Thoracic aorta (tissue), 2 donors: ENCODE results near the gene CNTNAP1. TPM values are rescaled to one million over a fixed set of nuclear protein-coding genes. Genes with fewer than 3 reads are reported as not detected.

ENCODE experiments used
- ATAC-seq: fragments of 150-250 bp; one replicate; pipeline ENCODE4 v1.8.0; 2017; ENCODE audit warnings: low read depth; ENCODE audit not compliant: insufficient number of reproducible peaks, low FRiP score
- DNase-seq: peaks from one replicate; pipeline ENCODE4 v3.0.0-alpha.2; 2020; ENCODE audit warnings: low spot score
- H3K27ac ChIP-seq, 2 donors: fragments of 200-600 bp; sonication (generic); 1 replicate in 1 of 2; 2 replicates in 1 of 2; pipeline ENCODE4 v1.5.1; 2016; ENCODE audit warnings: mild to moderate bottlenecking in 2 of 2, moderate library complexity in 2 of 2
- H3K27me3 ChIP-seq: fragments of 200-600 bp; sonication (generic); replicated peaks from 2 replicates; pipeline ENCODE4 v1.6.0; 2016; ENCODE audit warnings: mild to moderate bottlenecking; ENCODE audit not compliant: insufficient read depth
- H3K36me3 ChIP-seq: fragments of 200-600 bp; sonication (generic); one replicate; pipeline ENCODE4 v1.5.1; 2016
- H3K4me1 ChIP-seq, 2 donors: fragments of 200-600 bp; sonication (generic); 1 replicate in 1 of 2; 2 replicates in 1 of 2; pipeline versions ENCODE4 v1.5.1 to v1.6.0; 2016; ENCODE audit warnings: low read depth in 2 of 2, mild to moderate bottlenecking in 1 of 2; ENCODE audit not compliant: control insufficient read depth in 1 of 2
- H3K4me3 ChIP-seq: fragments of 200-600 bp; sonication (generic); 2 replicates; pipeline ENCODE4 v1.5.1; 2016; ENCODE audit warnings: mild to moderate bottlenecking
- H3K9me3 ChIP-seq: fragments of 200-600 bp; sonication (generic); 2 replicates; pipeline ENCODE4 v1.5.1; 2016
- CTCF ChIP-seq: fragments of 200-600 bp; sonication (generic); IDR thresholded peaks from one replicate; pipeline ENCODE4 v1.5.1; 2019; ENCODE audit warnings: antibody characterized with exemption
- total RNA-seq, 2 donors: library from RNA; depleted of rRNA; stranded (reverse); fragments of >200 nt; gene quantifications; one replicate each; pipeline versions ENCODE4 v1.1.0 to v1.2.3, GENCODE V29; 2016

CNTNAP1 gene
- total RNA-seq, result 10 to 100 TPM in 1 of 2 donors, 1 to 10 TPM in 1; 9.1 to 19.6 TPM

- Histone ChIP-seq H3K36me3 (peaks cover 4% of the 10 kb centered on the region), H3K27ac (peak within 1 kb of the TSS; percentile 52 to 61), H3K4me3 (peak within 1 kb of the TSS; percentile 71), H3K9me3 (no peaks in the 10 kb centered on the region), H3K27me3 (no peaks in the 10 kb centered on the region), H3K4me1 (peaks cover 37 to 48% of the 10 kb centered on the region in 2 donors)
- ATAC-seq, result no peak
- no peak for TF ChIP-seq CTCF
- no peak for DNase-seq
Measured at GRCh38 chr17:42681976-42682721, at the start of gene CNTNAP1. Gene CNTNAP1 (plus strand): TSS chr17:42682531. CDS start chr17:42682830, 299 bp downstream.

DNA sequence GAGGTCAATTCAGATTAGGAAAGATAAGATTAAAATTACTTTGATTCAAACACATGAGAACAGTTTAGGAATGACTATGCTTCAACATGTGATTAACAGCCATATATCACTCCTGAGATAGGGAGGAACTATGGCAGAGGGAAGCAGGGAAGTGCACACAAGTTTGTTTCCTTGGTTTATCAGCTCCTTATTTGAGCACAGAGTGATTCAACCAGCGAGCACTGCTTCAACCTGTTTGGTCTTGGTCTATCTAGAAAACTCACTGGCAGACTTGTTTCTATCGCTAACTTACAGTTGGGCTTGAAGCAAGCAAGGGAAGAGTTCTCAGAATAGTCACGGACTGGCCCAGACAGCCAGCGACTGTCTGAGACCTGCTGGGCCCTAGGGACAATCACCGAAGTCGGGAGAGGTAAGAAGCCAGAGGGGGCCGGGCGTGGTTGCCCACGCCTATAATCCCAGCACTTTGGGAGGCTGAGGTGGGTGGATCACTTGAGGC, 49.3 kb upstream of the CNTNAP1 start:
- no peak for DNase-seq
- no peaks in the 10 kb centered on the region for H3K36me3 ChIP-seq
- H3K27ac ChIP-seq, result no peak overlapping the region
- H3K9me3 ChIP-seq, result no peaks in the 10 kb centered on the region
- TF ChIP-seq CTCF, result no peak
- no peak for ATAC-seq
- H3K4me3 ChIP-seq, result no peak overlapping the region
- no peaks in the 10 kb centered on the region for H3K4me1 ChIP-seq
- no peaks in the 10 kb centered on the region for H3K27me3 ChIP-seq

DNA sequence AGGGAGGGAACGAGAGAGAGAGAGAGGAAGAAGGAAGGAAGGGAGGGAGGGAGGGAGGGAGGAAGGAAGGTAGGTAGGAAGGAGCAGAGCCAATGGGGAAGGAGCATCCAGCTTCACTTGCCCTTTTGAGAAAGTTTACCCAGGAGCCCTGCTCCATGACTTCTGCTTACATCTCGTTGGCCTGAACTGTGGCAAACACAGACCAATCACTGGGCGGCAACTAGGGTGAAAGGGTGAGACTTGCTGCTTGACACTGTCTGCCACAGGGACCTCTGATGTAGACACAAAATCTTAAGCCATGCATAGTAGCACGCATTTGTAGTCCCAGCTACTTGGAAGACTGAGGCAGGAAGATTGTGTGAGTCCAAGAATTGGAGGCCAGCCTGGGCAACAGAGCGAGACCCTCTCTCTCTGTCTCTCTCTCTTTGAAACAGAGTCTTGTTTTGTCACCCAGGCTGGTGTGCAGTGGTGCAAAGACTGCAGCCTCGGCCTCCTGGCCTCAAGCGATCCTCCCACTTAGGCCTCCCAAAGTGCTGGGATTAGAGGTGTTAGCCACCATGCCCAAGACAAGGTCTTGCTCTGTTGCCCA, 42.7 kb upstream of the CNTNAP1 start:
- H3K4me3 ChIP-seq, result no peak overlapping the region
- no peaks in the 10 kb centered on the region for H3K36me3 ChIP-seq
- ATAC-seq, result no peak
- no peak for DNase-seq
- no peaks in the 10 kb centered on the region for H3K9me3 ChIP-seq
- no peaks in the 10 kb centered on the region for H3K4me1 ChIP-seq
- no peaks in the 10 kb centered on the region for H3K27me3 ChIP-seq
- H3K27ac ChIP-seq, result no peak overlapping the region
- TF ChIP-seq CTCF, result no peak

DNA sequence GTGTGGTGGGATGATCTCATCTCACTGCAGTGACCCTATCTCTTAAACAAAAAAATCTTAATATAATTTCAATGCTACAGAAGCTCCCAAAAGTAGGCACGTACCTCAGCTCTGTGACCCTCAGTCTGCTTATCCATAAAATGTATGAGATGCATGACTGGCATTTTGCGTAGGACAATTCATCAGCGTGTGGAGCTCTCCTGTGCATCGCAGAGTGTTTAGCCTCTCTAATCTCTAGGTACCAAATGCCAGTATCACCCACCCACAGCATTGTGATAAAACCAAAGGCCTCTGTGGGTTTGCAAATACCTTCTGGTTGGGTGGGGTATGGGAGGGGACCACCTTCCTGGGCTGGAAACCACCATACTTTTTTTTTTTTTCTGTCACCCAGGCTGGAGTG, 42.2 kb upstream of the CNTNAP1 start:
- Histone ChIP-seq H3K36me3 (no peaks in the 10 kb centered on the region), H3K9me3 (no peaks in the 10 kb centered on the region), H3K27ac (no peak overlapping the region), H3K4me1 (no peaks in the 10 kb centered on the region), H3K4me3 (no peak overlapping the region), H3K27me3 (no peaks in the 10 kb centered on the region)
- TF ChIP-seq CTCF, result no peak
- ATAC-seq (no peak), DNase-seq (no peak)

- Histone ChIP-seq H3K36me3 (no peaks in the 10 kb centered on the region), H3K4me3 (no peak overlapping the region), H3K9me3 (no peaks in the 10 kb centered on the region), H3K4me1 (no peaks in the 10 kb centered on the region), H3K27ac (no peak overlapping the region), H3K27me3 (no peaks in the 10 kb centered on the region)
- ATAC-seq, result no peak
- DNase-seq, result no peak
- no peak for TF ChIP-seq CTCF
Measured at GRCh38 chr17:42642336-42642735, 40.0 kb upstream of the CNTNAP1 start.
